Measurements from ENCODE around the gene D2HGDH. TPM values are rescaled to one million over a fixed set of nuclear protein-coding genes. Genes with fewer than 3 reads are reported as not detected.
"Not testable (repeated sequence)": the region's sequence is repeated elsewhere in the genome, so short reads cannot be mapped to it uniquely, and the experiment has no call there.

Gene D2HGDH
- total and polyA plus RNA-seq, 7 experiments from 2014 or later = 3.5 to 49.8 (median 32.5) TPM

- H3K36me3 Mint-ChIP-seq = peaks cover 0 to 12% (median 5%) of the 10 kb centered on the region in 5 donors
- Histone ChIP-seq H3K4me1 (ENCODE audit: control insufficient read depth in 2 of 2, insufficient read depth in 2 of 2, low read length in 2 of 2) (peaks cover 0 to 6% of the 10 kb centered on the region in 2 donors), H3K36me3 (ENCODE audit: control insufficient read depth in 2 of 3, insufficient read depth in 3 of 3, low read length in 3 of 3) (peaks cover 0 to 6% (median 3%) of the 10 kb centered on the region in 3 experiments), H3K4me3 (ENCODE audit: low read length) (no peak overlapping the region), H3K27me3 (ENCODE audit: control insufficient read depth in 2 of 2, insufficient read depth in 2 of 2, low read length in 2 of 2) (no peaks in the 10 kb centered on the region), H3K9me3 (ENCODE audit: control insufficient read depth in 2 of 3, low read length in 3 of 3) (no peaks in the 10 kb centered on the region), H3K27ac (ENCODE audit: low read depth, low read length) (no peak overlapping the region)
- ChIA-PET CTCF (no interaction called here), POLR2A (interaction anchor here (1.5 kb wide), 1 partner anchor 11 kb away, joined by 3 read pairs; no protein-coding TSS in a partner anchor)
- H3K27ac Mint-ChIP-seq = no peak overlapping the region
- no peak overlapping the region for H3K4me3 Mint-ChIP-seq
- ATAC-seq = no peak
- intact Hi-C loops (cut with micrococcal nuclease) = no loop called here
- no peaks in the 10 kb centered on the region for H3K9me3 Mint-ChIP-seq
- H3K4me1 Mint-ChIP-seq = peaks cover 0 to 30% (median 17%) of the 10 kb centered on the region in 7 donors
- no peaks in the 10 kb centered on the region for H3K27me3 Mint-ChIP-seq
- no peak for DNase-seq
These were observed 5.8 kb upstream of the D2HGDH start for GRCh38 chr2:241728627-241729026.

DNA sequence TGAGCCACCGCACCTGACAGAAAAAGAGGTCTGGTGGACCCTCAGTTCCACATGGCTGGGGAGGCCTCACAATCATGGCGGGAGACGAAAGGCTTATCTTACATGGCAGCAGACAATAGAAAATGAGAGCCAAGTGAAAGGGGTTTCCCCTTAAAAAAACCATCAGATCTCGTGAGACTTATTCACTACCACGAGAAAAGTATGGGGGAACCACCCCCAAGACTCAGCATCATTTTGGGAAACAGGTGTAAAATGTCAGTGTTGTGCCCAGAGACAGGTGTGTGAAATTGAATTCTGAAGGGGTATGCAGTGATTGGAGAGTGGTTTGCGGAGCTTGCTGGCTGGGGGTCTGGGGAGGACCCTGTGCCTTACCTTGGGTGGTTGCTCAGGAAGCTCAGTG is 4.6 kb upstream of the D2HGDH start:
- ATAC-seq = no peak
- Histone ChIP-seq H3K27ac (ENCODE audit: low read depth, low read length) (no peak overlapping the region), H3K27me3 (ENCODE audit: control insufficient read depth in 2 of 2, insufficient read depth in 2 of 2, low read length in 2 of 2) (no peaks in the 10 kb centered on the region), H3K4me1 (ENCODE audit: control insufficient read depth in 2 of 2, insufficient read depth in 2 of 2, low read length in 2 of 2) (peaks cover 0 to 6% of the 10 kb centered on the region in 2 donors), H3K4me3 (ENCODE audit: low read length) (no peak overlapping the region), H3K9me3 (ENCODE audit: control insufficient read depth in 2 of 3, low read length in 3 of 3) (no peaks in the 10 kb centered on the region), H3K36me3 (ENCODE audit: control insufficient read depth in 2 of 3, insufficient read depth in 3 of 3, low read length in 3 of 3) (peaks cover 0 to 9% (median 0%) of the 10 kb centered on the region in 3 experiments)
- no peaks in the 10 kb centered on the region for H3K27me3 Mint-ChIP-seq
- ChIA-PET POLR2A (no interaction called here), CTCF (interaction anchor here (0.5 kb wide), 1 partner anchor 29 kb away, joined by 4 read pairs; no protein-coding TSS in a partner anchor)
- intact Hi-C loops (cut with micrococcal nuclease) = loop anchor here (5.0 to 10.0 kb wide), 4 partner anchors 132 to 1293 kb away; partner anchors contain the start of genes DUSP28 (in 1 of the 2), GPC1 (in 1 of the 2) and RNPEPL1 (in 1 of the 2)
- H3K4me1 Mint-ChIP-seq = peaks cover 0 to 33% (median 18%) of the 10 kb centered on the region in 7 donors
- H3K9me3 Mint-ChIP-seq = no peaks in the 10 kb centered on the region
- no peak for DNase-seq
- peak overlapping the region in 1 of 9 donors; percentile 72 for H3K27ac Mint-ChIP-seq
- H3K36me3 Mint-ChIP-seq = peaks cover 0 to 5% (median 0%) of the 10 kb centered on the region in 5 donors
- H3K4me3 Mint-ChIP-seq = no peak overlapping the region

DNA sequence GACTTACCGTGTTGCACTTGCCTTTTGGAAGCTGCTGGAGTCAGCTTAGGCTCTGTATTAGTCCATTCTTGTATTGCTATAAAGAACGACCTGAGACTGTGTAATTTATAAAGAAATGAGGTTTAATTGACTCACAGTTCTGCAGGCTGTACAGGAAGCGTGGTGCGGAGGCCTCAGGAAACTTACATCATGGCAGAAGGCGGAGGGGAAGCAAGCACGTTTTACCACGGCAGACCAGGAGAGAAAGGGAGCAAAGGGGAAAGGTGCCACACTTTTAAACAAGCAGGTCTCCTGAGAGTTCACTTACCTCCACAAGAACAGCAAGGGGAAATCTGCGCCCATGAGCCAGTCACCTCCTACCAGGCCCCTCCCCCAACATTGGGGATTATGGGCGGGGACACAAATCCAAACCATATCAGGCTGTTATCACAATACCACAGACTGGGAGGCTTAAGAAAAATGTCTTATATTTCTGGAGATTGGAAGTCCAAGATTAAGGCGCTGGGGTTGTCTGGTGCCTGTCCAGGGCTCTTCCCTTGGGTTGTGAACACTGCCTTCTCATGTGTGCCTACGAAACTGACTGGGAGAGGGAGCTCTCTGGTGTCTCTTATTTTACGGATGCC is 3.6 kb upstream of the D2HGDH start:
- DNase-seq (no peak), ATAC-seq (no peak)
- no peak overlapping the region for H3K27ac ChIP-seq (ENCODE audit: low read depth, low read length)
- no peaks in the 10 kb centered on the region for H3K9me3 Mint-ChIP-seq
- peaks cover 0 to 1% (median 0%) of the 10 kb centered on the region in 5 donors for H3K36me3 Mint-ChIP-seq
- peak overlapping the region in 2 of 10 donors; percentile 37 to 45 for H3K4me3 Mint-ChIP-seq
- no peaks in the 10 kb centered on the region for H3K9me3 ChIP-seq (ENCODE audit: control insufficient read depth in 2 of 3, low read length in 3 of 3)
- peaks cover 0 to 33% (median 18%) of the 10 kb centered on the region in 7 donors for H3K4me1 Mint-ChIP-seq
- no peaks in the 10 kb centered on the region for H3K27me3 Mint-ChIP-seq
- POLR2A ChIA-PET = interaction anchor here (3.0 kb wide), 1 partner anchor 28 kb away, joined by 15 read pairs; the partner anchor contains the start of gene ING5
- H3K36me3 ChIP-seq (ENCODE audit: control insufficient read depth in 2 of 3, insufficient read depth in 3 of 3, low read length in 3 of 3) = peaks cover 0 to 8% (median 0%) of the 10 kb centered on the region in 3 experiments
- H3K4me1 ChIP-seq (ENCODE audit: control insufficient read depth in 2 of 2, insufficient read depth in 2 of 2, low read length in 2 of 2) = peaks cover 4 to 6% of the 10 kb centered on the region in 2 donors
- CTCF ChIA-PET = interaction anchor here (0.5 to 1.3 kb wide), 3 partner anchors 25 to 153 kb away, joined by 3 to 4 read pairs (median 4); no protein-coding TSS in a partner anchor
- intact Hi-C loops (cut with micrococcal nuclease) = loop anchor here (5.0 to 10.0 kb wide), 4 partner anchors 132 to 1293 kb away; partner anchors contain the start of genes DUSP28 (in 1 of the 2), GPC1 (in 1 of the 2) and RNPEPL1 (in 1 of the 2)
- H3K27ac Mint-ChIP-seq = peak overlapping the region in 5 of 9 donors; percentile 8 to 70 (median 37)
- H3K4me3 ChIP-seq (ENCODE audit: low read length) = no peak overlapping the region
- H3K27me3 ChIP-seq (ENCODE audit: control insufficient read depth in 2 of 2, insufficient read depth in 2 of 2, low read length in 2 of 2) = no peaks in the 10 kb centered on the region

DNA sequence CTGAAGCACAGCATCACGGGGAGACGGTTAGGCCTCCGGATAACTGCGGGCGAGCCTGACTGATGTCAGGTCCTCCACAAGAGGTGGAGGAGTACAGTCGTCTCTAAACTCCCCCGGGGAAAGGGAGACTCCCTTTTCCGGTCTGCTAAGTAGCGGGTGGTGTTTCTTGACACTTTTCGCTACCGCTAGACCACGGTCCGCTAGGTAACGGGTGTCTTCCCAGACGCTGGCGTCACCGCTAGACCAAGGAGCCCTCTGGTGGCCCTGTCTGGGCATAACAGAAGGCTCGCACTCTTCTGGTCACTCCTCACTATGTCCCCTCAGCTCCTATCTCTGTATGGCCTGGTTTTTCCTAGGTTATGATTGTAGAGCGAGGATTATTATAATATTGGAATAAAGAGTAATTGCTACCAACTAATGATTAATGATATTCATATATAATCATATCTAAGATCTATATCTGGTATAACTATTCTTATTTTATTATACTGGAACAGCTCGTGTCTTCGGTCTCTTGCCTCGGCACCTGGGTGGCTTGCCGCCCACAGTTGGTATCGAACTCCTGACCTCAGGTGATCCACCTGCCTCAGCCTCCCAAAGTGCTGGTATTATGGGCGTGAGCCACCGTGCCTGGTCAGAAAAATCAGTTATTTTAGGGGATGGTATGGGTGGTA is 1.8 kb upstream of the D2HGDH start:
- H3K9me3 ChIP-seq (ENCODE audit: control insufficient read depth in 2 of 3, low read length in 3 of 3); H3K27me3 ChIP-seq (ENCODE audit: control insufficient read depth in 2 of 2, insufficient read depth in 2 of 2, low read length in 2 of 2); ATAC-seq; H3K9me3 Mint-ChIP-seq; H3K36me3 ChIP-seq (ENCODE audit: control insufficient read depth in 2 of 3, insufficient read depth in 3 of 3, low read length in 3 of 3); H3K4me1 ChIP-seq (ENCODE audit: control insufficient read depth in 2 of 2, insufficient read depth in 2 of 2, low read length in 2 of 2); H3K4me3 ChIP-seq (ENCODE audit: low read length); H3K27ac ChIP-seq (ENCODE audit: low read depth, low read length); H3K36me3 Mint-ChIP-seq; H3K27me3 Mint-ChIP-seq: not testable (repeated sequence)
- H3K27ac Mint-ChIP-seq = peak overlapping the region in 2 of 9 donors; percentile 33 to 59
- POLR2A ChIA-PET = interaction anchor here (1.2 to 3.0 kb wide), 2 partner anchors 30 to 46 kb away, joined by 4 to 15 read pairs; partner anchors contain the start of genes DTYMK and ING5
- CTCF ChIA-PET = interaction anchor here (0.6 to 1.3 kb wide), 2 partner anchors 22 to 881 kb away, joined by 4 read pairs; no protein-coding TSS in a partner anchor
- intact Hi-C loops (cut with micrococcal nuclease) = loop anchor here (5.0 to 10.0 kb wide), 4 partner anchors 130 to 1295 kb away; partner anchors contain the start of genes DUSP28 (in 1 of the 2), GPC1 (in 1 of the 2) and RNPEPL1 (in 1 of the 2)
- H3K4me1 Mint-ChIP-seq = peaks cover 4 to 40% (median 28%) of the 10 kb centered on the region in 7 donors
- peak in 6 of 9 donors; percentile 26 to 70 (median 32) for DNase-seq
- peak overlapping the region in 8 of 10 donors; percentile 30 to 82 (median 66) for H3K4me3 Mint-ChIP-seq

GRCh38 chr2:241733391-241734207 is 831 bp upstream of the D2HGDH start:
- POLR2A ChIA-PET = interaction anchor here (0.7 to 3.0 kb wide), 5 partner anchors 31 to 96 kb away, joined by 3 to 22 read pairs (median 4); partner anchors contain the start of genes ATG4B, DTYMK and ING5
- peaks cover 0 to 5% (median 0%) of the 10 kb centered on the region in 5 donors for H3K36me3 Mint-ChIP-seq
- H3K4me1 Mint-ChIP-seq = peaks cover 7 to 44% (median 32%) of the 10 kb centered on the region in 7 donors
- peak overlapping the region; percentile 67 for H3K27ac ChIP-seq (ENCODE audit: low read depth, low read length)
- intact Hi-C loops (cut with micrococcal nuclease) = loop anchor here (1.0 to 10.0 kb wide), 13 partner anchors 31 to 1296 kb away; partner anchors contain the start of genes DTYMK (in 2 of the 2), FARP2 (in 2 of the 2), ING5 (in 2 of the 2) and STK25 (in 2 of the 2)
- peak overlapping the region in 6 of 9 donors; percentile 9 to 73 (median 48) for H3K27ac Mint-ChIP-seq
- CTCF ChIA-PET = interaction anchor here (1.3 to 1.5 kb wide), 3 partner anchors 32 to 882 kb away, joined by 3 to 5 read pairs (median 4); partner anchors contain the start of gene ING5
- H3K4me3 Mint-ChIP-seq = peak overlapping the region; percentile 45 to 82 (median 71)
- H3K36me3 ChIP-seq (ENCODE audit: control insufficient read depth in 2 of 3, insufficient read depth in 3 of 3, low read length in 3 of 3) = peaks cover 0 to 10% (median 0%) of the 10 kb centered on the region in 3 experiments
- H3K27me3 Mint-ChIP-seq = no peaks in the 10 kb centered on the region
- H3K9me3 Mint-ChIP-seq = no peaks in the 10 kb centered on the region
- peak in 1 of 9 donors; percentile 5 for DNase-seq
- no peaks in the 10 kb centered on the region for H3K9me3 ChIP-seq (ENCODE audit: control insufficient read depth in 2 of 3, low read length in 3 of 3)
- H3K4me1 ChIP-seq (ENCODE audit: control insufficient read depth in 2 of 2, insufficient read depth in 2 of 2, low read length in 2 of 2) = peaks cover 6% of the 10 kb centered on the region in 2 donors
- H3K27me3 ChIP-seq (ENCODE audit: control insufficient read depth in 2 of 2, insufficient read depth in 2 of 2, low read length in 2 of 2) = no peaks in the 10 kb centered on the region
- H3K4me3 ChIP-seq (ENCODE audit: low read length) = peak overlapping the region; percentile 88
- no peak for ATAC-seq

Data from naive thymus-derived CD4-positive, alpha-beta T cell (primary cell).